Ascending aorta (tissue), 2 donors: ENCODE measurements around the gene PPT2. TPM values are rescaled to one million over a fixed set of nuclear protein-coding genes. Genes with fewer than 3 reads are reported as not detected.

Experiments used
- DNase-seq, 2 donors: peaks; one replicate each; pipeline ENCODE4 v3.0.0-alpha.2; 2019; ENCODE audit warnings: low spot score in 2 of 2
- H3K27ac ChIP-seq, 2 donors: fragments of 200-600 bp; sonication (generic); one replicate each; pipeline ENCODE4 v1.5.1; 2016 to 2017; ENCODE audit warnings: mild to moderate bottlenecking in 1 of 2
- H3K27me3 ChIP-seq: fragments of 200-600 bp; sonication (generic); one replicate; pipeline ENCODE4 v1.5.1; 2017
- H3K36me3 ChIP-seq, 2 donors: fragments of 200-600 bp; sonication (generic); one replicate each; pipeline ENCODE4 v1.5.1; 2016
- H3K4me1 ChIP-seq, 2 donors: fragments of 200-600 bp; sonication (generic); one replicate each; pipeline ENCODE4 v1.5.1; 2016 to 2017; ENCODE audit warnings: mild to moderate bottlenecking in 1 of 2
- H3K4me3 ChIP-seq, 2 donors: fragments of 200-600 bp; sonication (generic); one replicate each; pipeline ENCODE4 v1.5.1; 2016 to 2017; ENCODE audit warnings: mild to moderate bottlenecking in 1 of 2
- H3K9me3 ChIP-seq, 2 donors: fragments of 200-600 bp; sonication (generic); one replicate each; pipeline ENCODE4 v1.5.1; 2016
- CTCF ChIP-seq, 3 experiments: fragments of 200-600 bp in 2 of 3; fragments of 450-650 bp in 1 of 3; sonication (generic) in 2 of 3; IDR thresholded peaks; one replicate each; pipeline ENCODE4 v1.5.1; 2016 to 2019; ENCODE audit warnings: antibody characterized with exemption in 3 of 3, mild to moderate bottlenecking in 1 of 3, moderate library complexity in 1 of 3
- intact Hi-C: fragments of 100-400 bp; cut with DNase I; formaldehyde crosslinking; loops from one replicate; pipeline ENCODE4 v1.15.1; 2023
- total RNA-seq: library from RNA; depleted of rRNA; stranded (reverse); fragments of >200 nt; gene quantifications from one replicate; pipeline ENCODE4 v1.1.0, GENCODE V29; 2016

Gene PPT2
- total RNA-seq, 1 donor from 2014 or later = 839 TPM

DNA sequence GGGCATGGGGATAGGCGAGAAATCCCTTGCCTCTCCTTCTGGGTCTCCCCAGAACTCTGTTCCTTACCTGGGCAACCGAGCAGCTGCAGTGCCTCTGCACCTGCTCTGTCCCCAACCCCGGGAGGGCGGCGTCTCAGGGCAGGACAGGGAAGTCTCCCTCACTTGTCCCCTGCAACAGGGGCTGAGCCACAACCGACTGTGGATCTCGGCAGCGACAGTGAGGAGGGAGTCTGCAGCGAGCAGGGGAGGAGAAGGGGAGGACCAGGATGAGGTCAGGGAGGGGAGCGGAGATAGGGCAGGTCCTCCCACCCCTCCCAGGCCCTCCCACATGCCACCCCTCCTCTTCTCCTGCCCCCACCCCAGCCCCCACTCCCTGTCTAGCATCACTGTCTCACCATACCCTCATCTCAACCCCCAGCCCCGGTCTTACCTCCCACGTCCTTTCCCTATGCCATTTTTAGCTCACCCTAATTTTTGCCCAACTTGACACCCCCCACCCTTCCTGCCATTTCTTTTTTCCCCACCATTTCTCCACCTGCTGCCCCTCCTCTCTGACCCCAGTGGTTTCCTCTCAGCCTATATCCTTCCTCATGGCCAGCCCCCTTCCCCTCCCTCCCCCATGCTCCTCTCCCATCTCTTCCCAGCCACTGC is 44.7 kb upstream of the PPT2 start, which contains the start of gene TNXB:
TNXB (minus strand) TSS at position 225 of the 651 bp plus-strand sequence. CDS start 11,140 bp downstream, outside the sequence.
- H3K9me3 ChIP-seq = no peaks in the 10 kb centered on the region
- intact Hi-C loops = no loop called here
- H3K27ac ChIP-seq = peak within 1 kb of the TSS; percentile 68 to 81
- no peaks in the 10 kb centered on the region for H3K27me3 ChIP-seq
- no peaks in the 10 kb centered on the region for H3K36me3 ChIP-seq
- no peak for TF ChIP-seq CTCF (IDR thresholded peaks at IDR 0.05)
- H3K4me1 ChIP-seq = peaks cover 14 to 59% of the 10 kb centered on the region in 2 donors
- no peak for DNase-seq
- H3K4me3 ChIP-seq = peak within 1 kb of the TSS; percentile 42 to 58

DNA sequence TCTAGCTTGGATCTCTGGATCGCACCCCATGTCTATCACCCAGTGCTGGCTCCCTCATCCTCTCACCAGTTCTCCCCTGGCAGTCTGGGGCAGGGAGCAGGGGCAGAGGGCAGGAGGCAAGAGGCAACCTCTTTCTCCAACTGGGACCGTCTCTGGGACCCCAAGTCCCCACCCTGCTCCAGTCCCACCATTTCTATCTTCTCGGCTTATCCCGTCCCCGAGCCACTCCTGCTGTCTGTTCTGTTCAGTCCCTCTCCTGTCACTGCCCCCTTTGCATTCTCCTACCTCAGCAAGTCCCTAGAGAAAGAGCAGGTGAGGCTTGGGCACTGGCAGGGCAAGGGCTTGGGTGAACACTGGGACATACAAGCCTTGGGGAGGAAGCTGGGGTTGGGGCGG is 44.2 kb upstream of the PPT2 start:
- Histone ChIP-seq H3K27ac (peak overlapping the region; percentile 68 to 81), H3K4me1 (peaks cover 14 to 61% of the 10 kb centered on the region in 2 donors), H3K4me3 (no peak overlapping the region), H3K9me3 (no peaks in the 10 kb centered on the region), H3K36me3 (no peaks in the 10 kb centered on the region), H3K27me3 (no peaks in the 10 kb centered on the region)
- no peak for TF ChIP-seq CTCF (IDR thresholded peaks at IDR 0.05)
- intact Hi-C loops = no loop called here
- DNase-seq = no peak

DNA sequence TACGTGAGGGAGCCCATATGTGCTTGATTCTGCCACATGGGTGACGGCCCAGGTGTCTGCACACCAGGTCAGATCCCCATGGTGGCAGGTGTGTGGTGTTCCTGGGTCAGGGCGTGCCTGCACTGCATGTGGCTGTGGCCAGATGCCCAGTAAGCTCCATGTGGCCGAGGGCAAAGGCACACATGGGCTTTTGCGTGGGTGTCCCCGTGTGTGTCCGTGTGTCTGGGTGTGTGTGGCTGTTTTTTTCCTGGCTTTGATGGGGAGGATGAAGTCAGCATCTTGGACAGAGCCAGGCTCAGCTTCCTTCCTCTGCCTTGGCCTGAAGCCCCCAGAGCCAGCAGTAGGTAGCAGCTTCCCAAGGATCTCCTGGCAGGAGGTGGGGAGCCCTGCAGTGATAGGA is 43.3 kb upstream of the PPT2 start:
- peaks cover 14 to 59% of the 10 kb centered on the region in 2 donors for H3K4me1 ChIP-seq
- no peak overlapping the region for H3K4me3 ChIP-seq
- H3K9me3 ChIP-seq = no peaks in the 10 kb centered on the region
- no peaks in the 10 kb centered on the region for H3K27me3 ChIP-seq
- TF ChIP-seq CTCF (IDR thresholded peaks at IDR 0.05) = no peak
- H3K27ac ChIP-seq = peak overlapping the region; percentile 68 to 81
- no peak for DNase-seq
- H3K36me3 ChIP-seq = peaks cover 0 to 3% of the 10 kb centered on the region in 2 donors
- intact Hi-C loops = loop anchor here (1.0 kb wide), 1 partner anchor 22 kb away; no protein-coding TSS in a partner anchor

GRCh38 chr6:32111424-32112066 is 42.4 kb upstream of the PPT2 start:
- H3K36me3 ChIP-seq = peaks cover 5 to 13% of the 10 kb centered on the region in 2 donors
- H3K4me1 ChIP-seq = peaks cover 14 to 52% of the 10 kb centered on the region in 2 donors
- DNase-seq = no peak
- H3K27ac ChIP-seq = peak overlapping the region; percentile 68 to 81
- H3K27me3 ChIP-seq = no peaks in the 10 kb centered on the region
- no peak overlapping the region for H3K4me3 ChIP-seq
- TF ChIP-seq CTCF (IDR thresholded peaks at IDR 0.05) = no peak
- H3K9me3 ChIP-seq = no peaks in the 10 kb centered on the region
- intact Hi-C loops = loop anchor here (1.0 kb wide), 1 partner anchor 23 kb away; no protein-coding TSS in a partner anchor

- no peaks in the 10 kb centered on the region for H3K9me3 ChIP-seq
- peaks cover 7 to 44% of the 10 kb centered on the region in 2 donors for H3K4me1 ChIP-seq
- no peak for TF ChIP-seq CTCF (IDR thresholded peaks at IDR 0.05)
- peak overlapping the region; percentile 68 to 81 for H3K27ac ChIP-seq
- H3K4me3 ChIP-seq = no peak overlapping the region
- peaks cover 12 to 22% of the 10 kb centered on the region in 2 donors for H3K36me3 ChIP-seq
- DNase-seq = no peak
- intact Hi-C loops = no loop called here
- H3K27me3 ChIP-seq = no peaks in the 10 kb centered on the region
Measured at GRCh38 chr6:32112431-32112980, 41.4 kb upstream of the PPT2 start.
